ENCODE data around the gene SETD1B.
"Not testable (repeated sequence)": the region's sequence is repeated elsewhere in the genome, so short reads cannot be mapped to it uniquely, and the experiment has no call there.

Gene SETD1B

DNA sequence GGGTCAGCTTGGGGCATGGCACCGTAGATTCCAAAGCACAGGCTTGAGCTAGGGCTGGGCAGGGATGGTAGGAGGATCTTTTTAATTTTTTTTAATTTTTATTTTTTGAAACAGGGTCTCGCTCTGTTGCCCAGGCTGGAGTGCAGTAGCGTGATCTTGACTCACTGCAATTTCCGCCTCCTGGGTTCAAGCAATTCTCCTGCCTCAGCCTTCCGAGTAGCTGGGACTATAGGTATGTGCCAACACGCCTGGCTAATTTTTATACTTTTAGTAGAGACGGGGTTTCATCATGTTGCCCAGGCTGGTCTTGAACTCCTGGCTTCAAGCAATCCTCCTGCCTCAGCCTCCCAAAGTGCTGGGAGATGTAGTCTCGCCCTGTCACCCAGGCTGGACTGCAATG lies 13.0 kb upstream of the SETD1B start:
- ChIA-PET POLR2A (interaction anchor here (1.3 kb wide), 1 partner anchor 11 kb away, joined by 5 read pairs; no protein-coding TSS in a partner anchor), CTCF (interaction anchor here (0.8 to 12.8 kb wide), 6 partner anchors 8 to 239 kb away, joined by 4 to 462 read pairs (median 10); partner anchors contain the start of genes SETD1B and TMEM120B)
- DNase-seq; H3K9me3 ChIP-seq (ENCODE audit: control extremely low read depth in 1 of 5, control insufficient read depth in 4 of 5, insufficient read depth in 2 of 5, low read depth in 1 of 5, low read length in 4 of 5); H3K27me3 ChIP-seq (replicated peaks in 2 of 5; ENCODE audit: control insufficient read depth in 4 of 5, insufficient read depth in 5 of 5, low read length in 4 of 5): not testable (repeated sequence)
- H3K4me1 ChIP-seq (ENCODE audit: control extremely low read depth in 1 of 4, control insufficient read depth in 4 of 4, insufficient read depth in 4 of 4, low read length in 3 of 4): peaks cover 5 to 90% (median 83%) of the 10 kb centered on the region in 4 experiments
- WGBS (ENCODE audit: insufficient coverage): 95% methylated on average over 7 of the region's 8 CpGs
- peaks cover 0 to 37% (median 7%) of the 10 kb centered on the region in 4 experiments for H3K36me3 ChIP-seq (ENCODE audit: control insufficient read depth in 4 of 4, insufficient read depth in 4 of 4, low read length in 3 of 4)
- peak overlapping the region in 1 of 7 experiments; percentile 55 for H3K4me3 ChIP-seq (ENCODE audit: control insufficient read depth in 1 of 7, extremely low read depth in 1 of 7, insufficient read depth in 4 of 7, low read depth in 2 of 7, low read length in 6 of 7)
- H3K27ac ChIP-seq (ENCODE audit: insufficient read depth in 1 of 2, low read depth in 1 of 2, low read length in 2 of 2, poor library complexity in 1 of 2, severe bottlenecking in 2 of 2): peak overlapping the region; percentile 89 to 95

DNA sequence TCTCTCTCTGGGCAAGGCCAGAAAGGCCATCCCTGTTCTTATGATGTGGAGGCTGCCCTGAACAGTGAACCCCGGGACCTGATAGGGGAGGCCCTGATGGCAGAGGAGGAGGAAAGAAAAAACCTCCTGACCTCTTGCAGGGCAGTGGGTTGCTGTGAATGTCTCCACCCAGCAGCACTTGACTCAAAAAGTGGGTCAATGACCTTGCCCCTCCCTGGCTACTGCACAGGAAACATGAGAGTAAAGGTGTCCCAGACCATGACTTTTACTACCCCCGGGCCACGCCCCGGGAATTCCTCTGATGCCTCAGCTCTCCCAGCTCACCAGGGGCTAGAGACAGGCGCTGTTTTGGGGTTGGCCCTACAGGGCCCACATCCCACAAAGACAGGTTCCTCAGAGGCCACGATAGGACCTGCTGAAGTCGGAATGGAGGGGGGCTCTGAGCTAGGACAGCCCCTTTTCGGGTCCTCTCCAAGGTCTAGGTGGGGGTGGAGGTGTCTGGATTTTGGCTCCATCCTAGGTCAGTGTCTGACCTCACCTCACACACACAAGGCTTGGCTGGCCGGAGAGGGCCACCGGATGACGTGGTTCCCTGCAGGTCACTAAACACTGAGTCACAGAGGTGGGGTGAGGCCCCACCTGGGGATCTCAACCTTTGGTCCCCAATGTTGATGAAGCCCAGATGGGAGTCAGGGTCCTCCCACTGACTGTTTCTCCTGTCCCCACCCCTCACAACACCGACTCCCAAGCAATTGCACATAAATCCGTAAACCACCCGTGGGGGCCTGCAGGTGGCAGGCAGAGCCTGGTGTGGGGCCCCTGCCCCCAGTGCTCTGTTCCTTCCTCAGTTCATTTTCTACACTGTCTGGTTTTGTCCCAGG lies 11.9 kb upstream of the SETD1B start:
- 51% methylated on average over 6 of the region's 14 CpGs for WGBS (ENCODE audit: insufficient coverage)
- Histone ChIP-seq H3K4me1 (ENCODE audit: control extremely low read depth in 1 of 4, control insufficient read depth in 4 of 4, insufficient read depth in 4 of 4, low read length in 3 of 4) (peaks cover 5 to 85% (median 81%) of the 10 kb centered on the region in 4 experiments), H3K27ac (ENCODE audit: insufficient read depth in 1 of 2, low read depth in 1 of 2, low read length in 2 of 2, poor library complexity in 1 of 2, severe bottlenecking in 2 of 2) (peak overlapping the region in 1 of 2 experiments; percentile 66), H3K9me3 (ENCODE audit: control extremely low read depth in 1 of 5, control insufficient read depth in 4 of 5, insufficient read depth in 2 of 5, low read depth in 1 of 5, low read length in 4 of 5) (no peaks in the 10 kb centered on the region), H3K27me3 (replicated peaks in 2 of 5; ENCODE audit: control insufficient read depth in 4 of 5, insufficient read depth in 5 of 5, low read length in 4 of 5) (no peaks in the 10 kb centered on the region), H3K36me3 (ENCODE audit: control insufficient read depth in 4 of 4, insufficient read depth in 4 of 4, low read length in 3 of 4) (peaks cover 0 to 44% (median 8%) of the 10 kb centered on the region in 4 experiments), H3K4me3 (ENCODE audit: control insufficient read depth in 1 of 7, extremely low read depth in 1 of 7, insufficient read depth in 4 of 7, low read depth in 2 of 7, low read length in 6 of 7) (peak overlapping the region in 6 of 7 experiments; percentile 9 to 85 (median 78))
- ChIA-PET CTCF (interaction anchor here (0.6 to 12.8 kb wide), 11 partner anchors 13 to 240 kb away, joined by 3 to 462 read pairs (median 9); partner anchors contain the start of genes PSMD9 and SETD1B), POLR2A (interaction anchor here (0.6 to 5.2 kb wide), 9 partner anchors 8 to 1589 kb away, joined by 3 to 34 read pairs (median 4); no protein-coding TSS in a partner anchor)
- no peak for DNase-seq

DNA sequence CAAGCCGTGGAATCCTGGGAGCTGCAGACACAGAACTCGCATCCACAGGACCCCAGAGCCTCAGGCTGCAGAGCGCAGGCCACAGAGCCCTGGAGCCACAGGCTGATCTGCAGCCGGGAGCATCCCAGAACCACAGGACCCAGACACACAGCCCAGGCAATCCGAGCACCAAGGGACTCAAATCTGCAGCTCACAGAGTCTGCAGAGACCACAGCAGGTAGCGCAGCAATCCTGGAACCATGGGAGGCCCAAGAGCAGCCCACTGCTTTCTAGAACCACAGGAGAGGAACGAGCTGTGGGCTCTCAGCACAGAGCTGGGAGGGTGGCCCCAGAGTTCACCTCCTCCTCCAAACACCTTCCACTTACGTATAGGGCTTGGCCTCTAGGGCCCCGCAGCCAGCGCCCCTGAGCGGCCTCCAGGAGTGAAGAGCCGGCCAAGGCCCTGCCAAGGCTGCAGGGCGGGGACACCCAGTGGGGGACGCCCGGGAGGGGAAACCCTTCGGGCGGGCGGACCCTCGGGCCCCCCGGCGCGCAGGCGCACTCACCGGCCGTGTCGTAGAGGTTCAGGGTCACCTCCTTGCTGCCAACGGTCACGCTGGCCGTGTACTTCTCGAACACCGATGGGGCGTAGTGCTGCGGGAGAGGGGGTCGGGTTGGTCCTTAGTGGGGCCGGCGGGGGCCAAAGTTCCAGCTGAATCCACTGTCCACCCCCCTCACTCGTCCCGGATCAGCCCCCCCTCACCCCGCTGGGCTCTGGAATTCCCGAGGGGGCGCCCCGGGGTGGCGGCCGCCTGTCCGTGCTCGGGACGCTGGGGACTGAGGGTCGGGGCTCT lies 11.0 kb upstream of the SETD1B start:
- CTCF ChIA-PET: interaction anchor here (1.4 to 12.8 kb wide), 12 partner anchors 14 to 106 kb away, joined by 3 to 462 read pairs (median 35); partner anchors contain the start of genes PSMD9 and SETD1B
- Histone ChIP-seq H3K36me3 (ENCODE audit: control insufficient read depth in 4 of 4, insufficient read depth in 4 of 4, low read length in 3 of 4) (peaks cover 0 to 44% (median 12%) of the 10 kb centered on the region in 4 experiments), H3K27ac (ENCODE audit: insufficient read depth in 1 of 2, low read depth in 1 of 2, low read length in 2 of 2, poor library complexity in 1 of 2, severe bottlenecking in 2 of 2) (peak overlapping the region; percentile 33 to 66), H3K27me3 (replicated peaks in 2 of 5; ENCODE audit: control insufficient read depth in 4 of 5, insufficient read depth in 5 of 5, low read length in 4 of 5) (no peaks in the 10 kb centered on the region), H3K9me3 (ENCODE audit: control extremely low read depth in 1 of 5, control insufficient read depth in 4 of 5, insufficient read depth in 2 of 5, low read depth in 1 of 5, low read length in 4 of 5) (no peaks in the 10 kb centered on the region), H3K4me3 (ENCODE audit: control insufficient read depth in 1 of 7, extremely low read depth in 1 of 7, insufficient read depth in 4 of 7, low read depth in 2 of 7, low read length in 6 of 7) (peak overlapping the region; percentile 37 to 85 (median 77)), H3K4me1 (ENCODE audit: control extremely low read depth in 1 of 4, control insufficient read depth in 4 of 4, insufficient read depth in 4 of 4, low read length in 3 of 4) (peaks cover 5 to 82% (median 77%) of the 10 kb centered on the region in 4 experiments)
- POLR2A ChIA-PET: interaction anchor here (0.6 to 5.2 kb wide), 9 partner anchors 8 to 1590 kb away, joined by 3 to 34 read pairs (median 3); no protein-coding TSS in a partner anchor
- 4% methylated on average over 44 of the region's 48 CpGs for WGBS (ENCODE audit: insufficient coverage)
- DNase-seq: peak in 2 of 3 donors; percentile 70 to 80

DNA sequence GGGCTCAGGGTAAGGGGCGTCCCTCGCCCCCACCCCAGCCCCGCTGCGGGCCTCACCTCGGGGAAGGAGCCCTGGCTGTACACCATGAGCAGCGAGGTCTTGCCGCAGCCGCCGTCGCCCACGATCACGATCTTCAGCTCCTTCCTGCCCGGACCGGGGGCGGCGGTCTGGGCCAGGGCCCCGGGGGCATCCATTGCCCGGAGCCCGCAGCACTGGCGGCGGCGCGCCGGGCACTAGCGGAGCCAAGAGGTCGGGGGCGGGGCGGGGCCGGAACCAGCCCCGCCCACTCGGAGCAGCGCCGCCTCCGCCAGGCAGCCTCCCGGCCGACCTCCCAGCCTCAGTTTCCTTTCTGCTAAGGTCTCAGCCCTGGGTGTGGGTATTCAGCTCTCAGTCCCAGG lies 10.4 kb upstream of the SETD1B start, which contains the start of gene RHOF:
Gene RHOF (minus strand): TSS at position 249 of the 398 bp plus-strand sequence. CDS start 55 bp downstream, at position 194.
- Histone ChIP-seq H3K4me1 (ENCODE audit: control extremely low read depth in 1 of 4, control insufficient read depth in 4 of 4, insufficient read depth in 4 of 4, low read length in 3 of 4) (peaks cover 5 to 82% (median 77%) of the 10 kb centered on the region in 4 experiments), H3K27me3 (replicated peaks in 2 of 5; ENCODE audit: control insufficient read depth in 4 of 5, insufficient read depth in 5 of 5, low read length in 4 of 5) (no peaks in the 10 kb centered on the region), H3K9me3 (ENCODE audit: control extremely low read depth in 1 of 5, control insufficient read depth in 4 of 5, insufficient read depth in 2 of 5, low read depth in 1 of 5, low read length in 4 of 5) (no peaks in the 10 kb centered on the region), H3K4me3 (ENCODE audit: control insufficient read depth in 1 of 7, extremely low read depth in 1 of 7, insufficient read depth in 4 of 7, low read depth in 2 of 7, low read length in 6 of 7) (peak within 1 kb of the TSS; percentile 37 to 85 (median 77)), H3K27ac (ENCODE audit: insufficient read depth in 1 of 2, low read depth in 1 of 2, low read length in 2 of 2, poor library complexity in 1 of 2, severe bottlenecking in 2 of 2) (peak within 1 kb of the TSS; percentile 33 to 69), H3K36me3 (ENCODE audit: control insufficient read depth in 4 of 4, insufficient read depth in 4 of 4, low read length in 3 of 4) (peaks cover 0 to 44% (median 15%) of the 10 kb centered on the region in 4 experiments)
- under 1% methylated on average over 24 of the region's 36 CpGs for WGBS (ENCODE audit: insufficient coverage)
- peak in 1 of 3 donors; percentile 48 for DNase-seq
- ChIA-PET POLR2A (interaction anchor here (0.9 to 5.2 kb wide), 8 partner anchors 9 to 81 kb away, joined by 3 to 49 read pairs (median 4); partner anchors contain the start of gene TMEM120B), CTCF (interaction anchor here (1.1 to 12.8 kb wide), 18 partner anchors 14 to 160 kb away, joined by 3 to 462 read pairs (median 13); partner anchors contain the start of genes PSMD9 and SETD1B)

DNA sequence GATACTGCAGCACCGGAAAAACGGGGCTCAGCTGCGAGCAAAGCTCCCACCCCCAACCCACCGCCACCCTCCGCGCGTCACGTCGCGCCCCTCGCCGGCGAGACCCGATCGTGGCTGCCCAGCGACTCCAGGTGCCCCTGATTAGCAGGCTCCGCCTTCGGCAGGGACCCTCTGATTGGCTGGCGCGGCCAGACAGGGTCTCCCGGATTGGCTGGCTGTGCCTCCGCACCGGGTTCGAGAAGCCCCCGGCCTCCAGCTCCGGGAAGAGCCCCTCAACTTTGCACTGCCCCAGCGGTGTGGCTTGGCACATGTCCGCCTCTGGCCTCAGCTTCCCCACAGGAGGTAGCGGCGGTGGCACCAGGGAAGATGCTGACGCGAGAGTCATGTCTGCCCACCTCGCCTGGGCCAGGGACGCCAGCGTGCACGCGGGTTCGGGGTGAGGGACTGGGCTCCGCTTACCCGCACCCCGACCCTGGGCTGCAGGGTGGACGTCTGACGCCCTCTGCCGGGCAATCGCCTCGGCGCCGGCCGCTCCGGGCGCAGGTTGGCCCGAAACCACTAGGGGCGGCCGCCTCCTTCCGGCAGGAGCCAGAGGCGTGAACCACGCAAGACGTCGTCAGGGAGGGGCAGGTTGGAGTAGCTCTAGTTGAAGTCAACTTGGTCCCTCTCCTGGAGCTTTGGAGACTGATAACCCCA lies 9.8 kb upstream of the SETD1B start:
- ChIA-PET POLR2A (interaction anchor here (0.9 to 5.2 kb wide), 9 partner anchors 9 to 82 kb away, joined by 3 to 49 read pairs (median 4); partner anchors contain the start of gene TMEM120B), CTCF (interaction anchor here (0.5 to 12.8 kb wide), 35 partner anchors 14 to 236 kb away, joined by 3 to 462 read pairs (median 5); partner anchors contain the start of genes CFAP251, HPD, PSMD9 and SETD1B)

More for the DNA sequence above, 9.8 kb upstream of the SETD1B start:
- no peaks in the 10 kb centered on the region for H3K27me3 ChIP-seq (replicated peaks in 2 of 5; ENCODE audit: control insufficient read depth in 4 of 5, insufficient read depth in 5 of 5, low read length in 4 of 5)
- no peaks in the 10 kb centered on the region for H3K9me3 ChIP-seq (ENCODE audit: control extremely low read depth in 1 of 5, control insufficient read depth in 4 of 5, insufficient read depth in 2 of 5, low read depth in 1 of 5, low read length in 4 of 5)
- peak overlapping the region; percentile 37 to 85 (median 77) for H3K4me3 ChIP-seq (ENCODE audit: control insufficient read depth in 1 of 7, extremely low read depth in 1 of 7, insufficient read depth in 4 of 7, low read depth in 2 of 7, low read length in 6 of 7)
- H3K4me1 ChIP-seq (ENCODE audit: control extremely low read depth in 1 of 4, control insufficient read depth in 4 of 4, insufficient read depth in 4 of 4, low read length in 3 of 4): peaks cover 10 to 82% (median 77%) of the 10 kb centered on the region in 4 experiments
- 0% methylated on average over 55 of the region's 59 CpGs for WGBS (ENCODE audit: insufficient coverage)
- peaks cover 0 to 47% (median 17%) of the 10 kb centered on the region in 4 experiments for H3K36me3 ChIP-seq (ENCODE audit: control insufficient read depth in 4 of 4, insufficient read depth in 4 of 4, low read length in 3 of 4)
- H3K27ac ChIP-seq (ENCODE audit: insufficient read depth in 1 of 2, low read depth in 1 of 2, low read length in 2 of 2, poor library complexity in 1 of 2, severe bottlenecking in 2 of 2): peak overlapping the region in 1 of 2 experiments; percentile 69
- DNase-seq: peak; percentile 94 to 96 (median 96)

Data from common myeloid progenitor, CD34-positive (primary cell).